Mammary epithelial cell (primary cell): ENCODE measurements around the gene USP6.
"Not testable (repeated sequence)": the region's sequence is repeated elsewhere in the genome, so short reads cannot be mapped to it uniquely, and the experiment has no call there.

Experiments
- EZH2 ChIP-seq: IDR thresholded peaks from 2 replicates; pipeline ENCODE4 v1.6.1; 2012; ENCODE audit warnings: low read length, inconsistent platforms, borderline replicate concordance
- TF ChIP-seq, protein P1 (sequence below), 2 donors: IDR thresholded peaks in 1 of 2; conservative IDR thresholded peaks in 1 of 2; 2 replicates each; pipeline ENCODE4 v1.5.1; 2011 to 2012; ENCODE audit warnings: inconsistent platforms in 2 of 2, low read length in 2 of 2, mild to moderate bottlenecking in 2 of 2, control low read depth in 1 of 2, low read depth in 1 of 2; ENCODE audit not compliant: insufficient read depth in 1 of 2; ENCODE audit errors: extremely low read depth in 1 of 2

DNA sequence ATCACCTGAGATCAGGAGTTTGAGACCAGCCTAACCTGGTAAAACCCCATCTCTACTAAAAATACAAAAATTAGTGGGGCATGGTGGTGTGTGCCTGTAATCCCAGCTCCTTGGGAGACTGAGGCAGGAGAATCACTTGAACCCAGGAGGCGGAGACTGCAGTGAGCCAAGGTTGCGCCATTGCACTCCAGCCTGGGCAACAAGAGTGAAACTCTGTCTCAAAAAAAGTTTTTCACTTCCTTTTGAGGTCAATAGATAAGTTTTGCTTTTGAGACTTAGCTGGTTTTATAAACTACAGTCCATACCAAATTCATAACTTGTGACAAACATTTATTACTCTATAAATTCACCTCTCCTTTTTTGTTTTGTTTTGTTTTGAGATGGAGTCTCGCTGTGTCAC lies 46.0 kb downstream of the USP6 start:
- TF ChIP-seq, protein P1, sequence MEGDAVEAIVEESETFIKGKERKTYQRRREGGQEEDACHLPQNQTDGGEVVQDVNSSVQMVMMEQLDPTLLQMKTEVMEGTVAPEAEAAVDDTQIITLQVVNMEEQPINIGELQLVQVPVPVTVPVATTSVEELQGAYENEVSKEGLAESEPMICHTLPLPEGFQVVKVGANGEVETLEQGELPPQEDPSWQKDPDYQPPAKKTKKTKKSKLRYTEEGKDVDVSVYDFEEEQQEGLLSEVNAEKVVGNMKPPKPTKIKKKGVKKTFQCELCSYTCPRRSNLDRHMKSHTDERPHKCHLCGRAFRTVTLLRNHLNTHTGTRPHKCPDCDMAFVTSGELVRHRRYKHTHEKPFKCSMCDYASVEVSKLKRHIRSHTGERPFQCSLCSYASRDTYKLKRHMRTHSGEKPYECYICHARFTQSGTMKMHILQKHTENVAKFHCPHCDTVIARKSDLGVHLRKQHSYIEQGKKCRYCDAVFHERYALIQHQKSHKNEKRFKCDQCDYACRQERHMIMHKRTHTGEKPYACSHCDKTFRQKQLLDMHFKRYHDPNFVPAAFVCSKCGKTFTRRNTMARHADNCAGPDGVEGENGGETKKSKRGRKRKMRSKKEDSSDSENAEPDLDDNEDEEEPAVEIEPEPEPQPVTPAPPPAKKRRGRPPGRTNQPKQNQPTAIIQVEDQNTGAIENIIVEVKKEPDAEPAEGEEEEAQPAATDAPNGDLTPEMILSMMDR (conservative IDR thresholded peaks at IDR 0.05 in 1 of 2, IDR thresholded peaks at IDR 0.05 in 1 of 2; ENCODE audit: extremely low read depth in 1 of 2, insufficient read depth in 1 of 2, low read depth in 1 of 2, low read length in 2 of 2), result not testable (repeated sequence)
- not testable (repeated sequence) for TF ChIP-seq EZH2
